ENCODE results near the gene SPNS2. TPM values are rescaled to one million over a fixed set of nuclear protein-coding genes. Genes with fewer than 3 reads are reported as not detected.

Gene SPNS2
- total RNA-seq, 1 donor from 2014 or later: 18.6 TPM

DNA sequence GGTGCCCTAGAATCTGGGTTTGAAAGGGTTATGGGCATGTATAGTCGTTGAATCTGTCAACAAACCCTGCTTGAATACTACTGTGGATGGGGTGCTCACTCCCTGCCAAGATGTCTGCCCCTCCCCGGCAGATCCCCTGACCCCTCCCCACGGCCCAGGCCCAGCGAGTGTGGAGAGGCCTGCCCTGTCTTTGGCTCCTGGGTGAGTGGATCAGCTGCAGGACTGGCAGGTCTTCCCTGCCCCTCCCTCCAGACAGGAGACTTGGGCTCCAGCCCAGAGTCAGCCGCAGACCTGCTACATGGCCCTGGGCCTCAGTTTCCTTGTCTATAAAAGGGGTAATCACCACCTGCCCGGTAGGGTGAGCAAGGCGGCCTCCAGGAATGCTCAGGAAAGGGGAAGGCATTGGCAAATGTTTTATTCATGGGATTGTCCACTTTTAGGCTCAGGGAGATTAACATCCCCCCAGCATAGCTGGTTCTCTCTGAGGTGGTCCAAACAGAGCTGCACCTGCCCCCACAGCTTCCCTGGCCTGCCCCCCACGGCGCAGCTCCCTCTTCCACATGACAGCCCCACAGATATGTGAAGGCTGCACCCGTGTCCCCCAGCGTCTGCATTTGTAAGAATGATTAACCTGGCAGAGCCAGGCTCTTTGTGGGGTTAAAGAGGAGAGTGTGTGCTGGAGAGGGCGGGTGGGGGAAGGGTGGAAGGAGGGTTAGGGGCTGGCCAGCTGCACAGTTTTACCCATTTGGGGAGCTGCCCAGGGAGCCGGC lies 18.5 kb upstream of the SPNS2 start:
- DNase-seq (ENCODE audit: low spot score): no peak

DNA sequence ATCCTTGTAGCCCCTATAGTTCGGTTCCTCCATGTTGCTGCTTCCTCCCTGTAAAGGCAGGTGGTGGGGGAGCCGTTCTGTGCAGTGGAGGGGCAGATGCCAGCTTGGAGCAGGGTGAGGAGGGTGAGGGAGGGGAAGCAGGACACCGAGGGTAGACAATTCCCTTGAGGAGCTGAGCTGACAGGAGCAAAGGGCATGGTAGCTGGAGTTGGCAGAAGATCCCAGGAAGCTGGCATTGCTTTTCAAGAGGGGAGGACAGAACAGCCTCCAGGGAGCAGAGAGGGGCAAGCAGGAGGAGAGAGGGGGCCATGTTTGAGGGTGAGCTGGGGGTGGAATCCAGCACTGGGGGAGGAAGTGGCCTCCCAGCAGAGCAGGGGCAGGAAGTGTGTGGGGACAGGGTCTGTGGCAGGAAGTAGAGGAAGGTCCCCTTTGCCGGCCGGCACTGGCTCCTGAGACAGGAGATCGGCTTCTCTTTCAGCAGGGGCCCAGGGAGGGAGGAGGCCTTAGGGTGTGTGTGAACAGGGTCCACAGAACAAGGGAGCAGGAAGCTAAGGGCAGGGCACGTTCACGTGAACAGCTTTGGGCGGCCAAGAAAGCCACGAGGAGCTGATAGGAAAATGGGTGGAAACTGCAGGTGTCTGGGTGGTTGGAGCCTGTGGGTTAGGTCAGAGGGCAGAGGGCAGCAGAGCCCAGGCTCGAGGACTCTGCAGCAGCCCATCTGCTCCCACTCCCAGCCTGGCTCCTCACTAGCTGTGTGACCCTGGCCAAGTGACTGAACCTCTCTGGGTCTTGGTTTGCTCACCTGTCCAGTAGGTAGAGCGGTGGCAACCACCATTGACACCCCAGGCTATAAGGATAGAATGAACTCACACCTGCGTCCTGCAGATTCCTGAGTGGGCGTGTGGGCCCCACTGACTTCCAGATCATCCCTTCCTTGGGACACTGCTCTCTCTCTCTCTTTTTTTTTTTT lies 17.5 kb upstream of the SPNS2 start:
- DNase-seq (ENCODE audit: low spot score): no peak

DNA sequence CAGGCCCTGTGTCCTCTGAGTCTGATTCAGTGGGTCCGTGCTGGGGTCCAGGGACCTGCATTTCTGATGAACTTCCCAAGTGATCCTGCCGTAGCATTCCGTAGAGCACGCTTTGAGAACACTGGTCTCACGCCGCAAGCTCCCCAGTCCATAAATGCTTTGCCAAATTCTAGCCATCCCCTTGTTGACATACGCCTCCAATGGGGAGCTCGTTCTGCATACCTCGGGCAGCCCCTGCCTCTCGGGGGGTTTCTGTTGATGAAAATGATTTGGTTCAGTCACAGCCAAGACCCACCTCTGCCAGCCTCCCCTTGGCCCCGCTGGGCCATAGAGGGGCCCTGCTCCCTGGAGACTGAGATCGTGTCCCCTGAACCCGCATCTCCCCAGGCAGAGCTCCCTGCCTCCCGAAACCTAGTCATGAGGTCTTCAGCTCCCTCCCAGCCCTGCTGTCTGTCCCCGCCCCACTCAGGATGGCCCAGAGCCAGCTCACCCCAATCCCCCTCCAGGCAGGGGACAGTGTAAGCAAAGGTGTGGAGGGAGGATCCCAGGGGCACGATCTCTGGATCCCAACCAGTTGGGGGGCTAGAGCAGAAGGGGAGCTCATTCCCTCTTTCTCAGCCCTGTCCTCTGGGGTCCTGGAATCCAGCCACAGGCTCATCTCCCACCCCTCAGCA lies 16.2 kb upstream of the SPNS2 start:
- no peak for DNase-seq (ENCODE audit: low spot score)

DNA sequence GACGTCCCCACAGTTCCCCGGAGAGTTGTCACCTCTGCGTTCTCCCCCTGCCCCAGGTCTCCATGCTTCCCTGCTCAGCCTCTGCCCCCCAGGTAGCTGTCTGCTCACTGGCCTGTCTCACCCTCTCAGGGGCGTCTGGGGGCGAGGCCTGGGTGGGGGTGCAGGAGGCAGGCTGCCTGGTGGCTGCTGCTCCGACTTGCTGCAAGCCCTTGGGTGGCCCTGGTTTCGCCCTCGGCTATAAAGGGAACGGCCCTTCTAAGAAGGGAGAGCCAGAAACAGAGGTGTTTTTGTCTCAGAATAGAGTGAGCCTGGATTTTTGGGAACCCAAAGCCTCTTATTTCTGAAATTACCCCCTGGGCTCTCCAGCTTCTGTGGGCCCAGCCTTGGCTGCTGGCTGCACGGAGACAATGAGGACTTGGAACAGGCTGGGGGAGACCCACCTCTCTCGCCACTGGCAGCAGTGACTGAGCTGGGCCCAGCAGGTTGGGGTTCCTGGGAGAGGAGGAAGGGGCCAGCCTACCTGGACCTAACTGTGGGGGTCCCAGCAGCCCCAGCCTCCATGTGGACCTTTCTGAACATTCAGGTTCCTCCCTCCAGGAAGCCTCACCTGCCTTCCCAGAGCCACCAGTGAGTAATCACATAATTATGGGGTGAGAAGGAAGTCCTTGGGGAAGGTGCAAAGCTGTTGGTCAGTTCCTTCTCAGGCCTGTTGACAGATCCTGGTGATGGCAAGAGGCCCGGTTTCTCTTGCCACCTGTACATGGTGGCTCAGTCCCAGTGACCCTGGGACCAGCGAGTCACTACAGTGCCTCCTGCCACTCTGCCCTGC lies 15.5 kb upstream of the SPNS2 start:
- DNase-seq (ENCODE audit: low spot score): no peak

DNA sequence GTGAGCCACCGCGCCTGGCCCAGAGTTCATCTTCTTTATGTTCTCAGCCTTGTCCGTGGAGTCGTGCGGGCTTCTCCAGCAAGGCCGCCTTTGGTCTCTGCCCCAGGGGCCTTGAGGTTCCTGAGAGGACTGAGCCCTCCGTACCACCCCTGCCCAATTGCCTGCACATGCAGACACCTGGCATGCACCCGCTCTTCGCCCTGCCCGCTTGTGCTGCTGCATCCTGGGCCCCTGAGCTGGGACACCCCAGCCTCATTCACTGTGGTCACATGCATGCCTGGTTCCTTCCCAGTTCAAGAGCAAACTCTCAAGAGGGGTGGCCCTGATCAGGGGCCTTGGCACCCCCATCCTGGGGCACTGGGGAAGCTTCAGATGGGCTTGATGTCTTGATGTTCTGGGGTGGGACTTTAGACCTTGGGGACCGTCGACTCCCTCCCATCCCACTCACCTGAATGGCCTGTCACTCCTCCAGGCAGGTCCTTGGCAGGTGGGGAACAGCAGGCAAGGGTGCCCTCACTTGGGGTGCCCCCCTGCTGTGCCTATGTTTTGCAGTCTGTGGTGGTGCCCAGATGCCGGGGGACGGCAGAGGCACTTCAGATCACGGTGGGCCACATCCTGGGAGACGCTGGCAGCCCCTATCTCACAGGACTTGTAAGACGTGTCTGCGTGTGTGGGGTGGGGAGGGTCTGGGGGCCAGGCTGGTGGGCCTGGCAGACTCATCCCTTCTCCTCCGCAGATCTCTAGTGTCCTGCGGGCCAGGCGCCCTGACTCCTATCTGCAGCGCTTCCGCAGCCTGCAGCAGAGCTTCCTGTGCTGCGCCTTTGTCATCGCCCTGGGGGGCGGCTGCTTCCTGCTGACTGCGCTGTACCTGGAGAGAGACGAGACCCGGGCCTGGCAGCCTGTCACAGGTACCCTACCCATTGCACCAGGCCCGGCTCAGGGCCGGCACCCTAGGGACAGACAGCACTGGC lies 12.7 kb upstream of the SPNS2 start:
- DNase-seq (ENCODE audit: low spot score): no peak

DNA sequence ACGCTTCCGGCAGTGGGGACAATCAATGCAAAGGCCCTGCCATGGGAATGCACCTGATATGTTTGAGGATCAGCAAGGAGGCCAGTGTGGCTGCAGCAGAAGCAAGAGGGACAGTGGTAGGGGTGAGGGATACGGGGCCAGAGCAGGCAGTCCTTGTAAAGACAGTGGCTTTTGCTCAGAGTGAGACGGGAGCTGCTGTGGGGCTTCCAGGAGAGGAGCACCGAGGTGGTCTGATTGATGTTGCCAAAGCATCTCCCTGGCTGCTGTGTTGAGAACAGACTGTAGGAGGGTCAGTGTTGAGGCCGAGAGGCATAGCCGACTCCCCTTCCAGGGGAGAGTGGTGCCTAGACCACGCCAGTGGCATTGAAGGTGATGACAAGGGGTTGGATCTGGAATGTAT lies 11.4 kb upstream of the SPNS2 start:
- DNase-seq (ENCODE audit: low spot score): no peak

DNA sequence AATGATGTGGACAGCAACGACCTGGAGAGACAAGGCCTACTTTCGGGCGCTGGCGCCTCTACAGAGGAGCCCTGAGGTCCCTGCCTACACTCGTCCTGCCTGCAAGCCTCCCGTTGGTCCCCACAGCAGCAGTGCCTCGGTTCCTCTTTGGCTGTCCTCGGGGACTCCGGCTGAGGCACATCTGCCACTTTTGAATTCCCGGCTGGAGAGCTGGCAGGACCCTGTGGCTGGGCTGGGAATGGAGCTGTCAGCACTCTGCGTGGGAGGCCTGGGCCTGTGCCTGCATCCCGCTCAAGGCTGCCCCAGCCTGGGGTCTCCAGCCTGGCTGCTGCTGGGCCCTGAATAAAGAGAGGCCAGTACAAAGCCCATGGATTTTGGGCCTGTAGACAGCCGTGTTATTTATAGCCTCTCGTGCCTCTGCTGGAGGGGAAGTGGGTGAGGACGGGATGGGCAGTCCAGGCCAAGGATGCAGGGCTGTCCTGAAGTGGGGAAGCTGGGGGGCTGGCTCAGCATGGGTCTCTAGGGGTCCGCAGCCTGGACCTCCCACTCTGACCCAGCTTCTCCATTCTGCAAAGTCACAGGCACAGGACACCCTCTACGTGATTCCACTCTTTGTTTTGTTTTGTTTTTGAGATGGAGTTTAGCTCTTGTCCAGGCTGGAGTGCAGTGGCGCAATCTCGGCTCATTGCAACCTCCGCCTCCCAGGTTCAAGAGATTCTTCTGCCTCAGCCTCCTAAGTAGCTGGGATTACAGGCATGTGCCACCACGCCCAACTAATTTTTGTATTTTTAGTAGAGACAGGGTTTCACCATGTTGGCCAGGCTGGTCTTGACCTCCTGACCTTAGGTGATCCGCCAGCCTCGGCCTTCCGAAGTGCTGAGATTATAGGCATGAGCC lies 10.6 kb upstream of the SPNS2 start:
- no peak for DNase-seq (ENCODE audit: low spot score)

DNA sequence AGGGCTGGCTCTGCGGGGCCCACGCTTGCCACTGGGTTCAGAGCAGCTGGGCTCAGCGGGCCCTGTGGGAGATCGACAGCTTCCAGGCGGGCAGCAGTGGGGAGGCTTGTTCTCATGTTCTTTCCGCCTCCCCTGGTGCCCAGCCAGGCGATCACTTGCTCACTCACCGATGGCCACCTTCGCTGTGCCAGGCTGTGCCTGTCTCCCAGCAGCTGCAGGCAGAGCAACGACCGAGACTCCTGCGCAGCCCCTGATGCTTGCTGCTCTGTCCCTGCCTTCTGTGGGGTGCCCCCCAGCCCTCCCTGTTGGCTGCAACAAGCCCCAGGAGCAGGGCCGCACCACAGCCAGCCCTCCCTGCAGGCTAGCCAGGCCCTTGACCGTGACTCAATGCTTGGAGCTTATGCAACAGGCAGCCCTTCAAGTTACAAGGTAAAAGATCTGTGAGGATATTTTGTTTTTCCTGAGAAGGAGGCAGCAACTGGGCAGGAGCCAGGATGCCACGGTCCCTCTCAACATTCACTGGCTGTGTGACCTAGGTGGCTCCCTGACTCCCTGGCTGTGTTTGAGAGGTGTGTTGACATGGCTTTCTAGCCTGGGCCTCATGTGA lies 9.6 kb upstream of the SPNS2 start:
- DNase-seq (ENCODE audit: low spot score): no peak

DNA sequence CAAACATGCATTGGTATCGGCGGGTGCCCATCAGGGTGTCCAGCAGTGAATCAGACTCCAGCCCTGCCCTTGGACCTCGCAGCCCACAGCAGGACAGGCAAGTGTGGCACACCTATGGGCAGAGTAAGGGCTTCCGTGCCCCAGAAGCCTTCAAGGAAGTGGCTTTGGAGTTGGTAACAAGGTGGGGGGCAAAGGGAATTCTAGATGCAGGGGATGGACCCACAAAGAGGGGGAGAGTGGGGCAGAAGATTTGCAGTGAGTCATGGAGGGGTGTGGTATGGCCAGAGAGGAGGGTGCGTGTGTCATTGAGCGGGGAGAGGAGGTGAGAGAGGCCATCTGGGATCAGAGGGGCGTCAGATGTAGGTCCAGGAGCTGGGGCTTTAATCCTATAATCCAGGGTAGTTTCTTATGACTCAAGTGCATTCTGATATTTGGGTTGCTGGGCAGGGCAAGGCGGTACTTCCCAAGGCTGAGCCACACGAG lies 8.5 kb upstream of the SPNS2 start:
- no peak for DNase-seq (ENCODE audit: low spot score)

DNA sequence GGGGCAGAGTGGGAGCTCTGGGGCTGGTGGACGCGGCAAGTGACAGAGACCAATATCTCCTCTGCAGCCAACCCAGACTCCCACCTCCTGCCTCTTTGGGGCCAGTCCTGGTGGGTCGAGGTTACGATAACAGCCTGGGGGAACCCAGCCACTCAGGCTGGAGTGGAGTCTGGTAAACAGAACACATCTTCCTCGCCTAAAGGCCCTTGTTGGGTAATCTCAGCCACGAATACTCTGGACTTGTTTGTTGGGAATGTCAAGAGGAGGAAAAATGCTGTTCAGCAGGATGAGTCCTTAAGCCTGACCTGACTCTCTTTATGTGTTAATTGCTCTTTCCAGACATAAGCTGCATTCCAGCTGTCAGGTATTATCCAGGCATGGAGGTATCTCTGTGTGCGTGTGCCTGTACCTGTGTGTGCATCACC lies 8.0 kb upstream of the SPNS2 start:
- DNase-seq (ENCODE audit: low spot score): no peak

DNA sequence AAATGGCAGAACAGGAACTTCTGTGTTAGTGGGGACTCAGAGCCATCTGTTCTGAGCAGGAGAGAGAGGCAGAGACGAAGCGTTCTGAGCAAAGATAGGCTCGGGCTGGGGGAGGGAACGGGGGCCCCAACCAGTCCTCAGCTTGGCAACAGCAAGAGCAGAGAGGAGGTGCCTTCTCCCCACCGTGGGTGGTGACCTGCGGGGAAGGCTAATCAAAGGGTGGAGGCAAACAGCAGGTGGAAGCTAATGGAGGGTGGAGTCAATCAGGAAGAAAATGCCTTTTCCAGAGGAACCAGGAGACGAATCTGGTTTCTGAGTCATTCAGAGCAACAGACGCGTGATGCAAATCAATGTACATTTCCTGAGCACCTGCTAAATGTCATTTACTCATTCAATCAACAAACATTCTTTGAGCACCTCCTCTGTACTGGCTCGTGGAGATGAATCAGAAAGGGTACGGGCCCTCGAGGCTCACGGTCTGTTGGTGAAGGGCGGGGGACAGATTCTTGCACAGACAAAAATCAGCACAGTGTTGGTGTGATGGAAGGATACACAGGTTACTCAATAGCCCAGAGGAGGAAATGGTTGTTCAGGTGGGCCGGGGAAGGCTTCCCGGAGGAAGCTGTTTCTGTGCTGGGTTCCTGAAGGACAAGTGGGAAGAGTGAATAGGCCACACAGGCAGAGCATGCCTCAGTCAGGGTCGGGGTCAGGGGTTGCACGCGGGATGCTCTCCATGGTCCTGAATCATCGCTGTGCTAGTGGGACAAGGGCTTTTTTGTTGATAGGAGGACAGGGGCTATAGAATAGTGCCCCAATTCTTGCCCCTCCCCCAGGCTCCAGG lies 5.7 kb upstream of the SPNS2 start:
- no peak for DNase-seq (ENCODE audit: low spot score)

DNA sequence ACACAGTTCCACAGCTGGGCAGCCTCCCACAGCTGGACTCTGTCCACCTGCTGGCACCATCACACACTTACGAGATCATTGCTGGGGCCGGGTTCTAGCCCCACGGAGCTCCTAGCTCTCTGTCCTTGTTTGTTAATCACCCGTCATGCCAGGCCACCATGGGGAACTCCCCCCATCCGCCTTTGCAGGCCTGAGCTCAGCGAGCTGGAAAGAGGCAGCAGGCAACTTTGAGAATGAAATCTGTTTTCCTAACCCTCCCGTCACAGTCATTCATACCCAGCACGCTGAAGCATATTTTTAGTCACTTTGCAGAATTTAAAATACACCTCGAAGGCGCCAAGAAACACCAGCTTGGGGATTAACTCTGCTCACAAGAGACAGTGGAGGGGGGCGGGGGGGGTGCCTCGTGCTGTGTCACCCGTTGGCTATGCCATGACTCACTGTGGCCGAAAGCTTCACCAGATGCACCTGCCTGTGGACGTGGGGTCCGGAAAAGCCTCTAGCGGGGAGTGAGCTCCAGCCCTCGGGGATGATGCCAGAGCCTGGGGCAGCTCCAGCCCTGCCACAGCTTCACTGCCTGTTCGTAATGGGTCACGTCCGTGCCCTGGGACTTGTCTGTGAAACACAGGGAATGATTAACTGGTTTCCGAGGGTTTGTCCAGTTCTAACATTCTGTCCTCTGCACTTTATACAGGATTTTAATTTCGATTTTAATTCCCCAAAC lies 1.4 kb upstream of the SPNS2 start:
- no peak for DNase-seq (ENCODE audit: low spot score)

DNA sequence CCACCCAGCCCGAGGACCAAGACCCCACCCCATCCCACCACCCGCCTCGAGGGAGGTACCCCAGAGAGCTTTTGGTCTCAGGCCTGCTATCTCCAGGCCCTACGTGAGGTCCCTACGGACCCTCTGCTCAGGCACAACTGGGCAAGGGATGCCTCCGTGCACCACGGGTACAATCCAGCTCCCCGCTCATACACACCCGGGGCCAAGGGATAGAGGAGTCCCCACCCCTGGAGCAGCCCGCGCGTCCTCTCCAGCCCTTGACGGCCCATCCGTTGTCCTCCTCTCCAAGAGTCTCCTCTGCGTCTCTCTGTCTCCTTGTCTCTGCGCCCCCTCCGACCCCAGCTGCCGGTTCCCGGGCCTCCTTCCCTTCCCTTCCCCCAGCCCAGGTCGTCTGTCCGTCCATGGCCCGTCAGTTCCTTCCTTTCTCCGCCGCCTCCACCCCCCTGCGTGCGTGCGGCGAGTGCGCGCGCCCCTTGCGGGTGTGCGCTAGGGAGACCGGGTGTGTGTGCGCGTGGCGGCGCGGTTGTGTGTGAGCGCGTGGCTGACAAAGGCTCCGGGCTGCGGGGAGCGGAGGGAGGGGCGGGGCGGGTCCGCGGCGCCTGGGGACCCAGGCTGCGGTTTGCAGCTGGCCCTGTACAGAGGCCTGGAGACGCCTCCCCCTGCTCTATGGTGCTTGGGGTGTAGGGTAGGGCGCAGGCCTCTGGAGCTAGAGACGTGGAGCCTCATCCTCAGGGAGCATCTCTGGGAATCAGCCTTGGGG lies 930 bp downstream of the SPNS2 start:
- DNase-seq (ENCODE audit: low spot score): no peak

DNA sequence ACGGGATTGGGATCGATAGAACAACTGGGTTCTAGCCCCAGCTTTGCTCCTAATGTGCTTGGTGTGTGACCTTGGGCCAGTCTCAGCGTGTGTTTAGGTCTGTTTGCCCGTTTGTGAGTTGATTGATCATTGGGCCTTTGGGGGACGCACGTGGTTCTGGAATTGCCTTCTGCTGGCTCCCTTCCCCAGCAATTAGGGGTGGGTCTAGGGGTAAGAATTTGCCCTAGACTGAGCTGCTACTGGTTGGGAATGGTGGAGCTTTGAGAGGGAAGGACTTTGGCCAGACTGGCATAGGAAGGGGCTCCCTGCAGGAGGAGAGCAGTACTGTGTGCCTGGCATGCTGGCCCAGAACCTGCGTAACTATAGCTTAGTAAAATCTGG lies 1.5 kb downstream of the SPNS2 start:
- no peak for DNase-seq (ENCODE audit: low spot score)

DNA sequence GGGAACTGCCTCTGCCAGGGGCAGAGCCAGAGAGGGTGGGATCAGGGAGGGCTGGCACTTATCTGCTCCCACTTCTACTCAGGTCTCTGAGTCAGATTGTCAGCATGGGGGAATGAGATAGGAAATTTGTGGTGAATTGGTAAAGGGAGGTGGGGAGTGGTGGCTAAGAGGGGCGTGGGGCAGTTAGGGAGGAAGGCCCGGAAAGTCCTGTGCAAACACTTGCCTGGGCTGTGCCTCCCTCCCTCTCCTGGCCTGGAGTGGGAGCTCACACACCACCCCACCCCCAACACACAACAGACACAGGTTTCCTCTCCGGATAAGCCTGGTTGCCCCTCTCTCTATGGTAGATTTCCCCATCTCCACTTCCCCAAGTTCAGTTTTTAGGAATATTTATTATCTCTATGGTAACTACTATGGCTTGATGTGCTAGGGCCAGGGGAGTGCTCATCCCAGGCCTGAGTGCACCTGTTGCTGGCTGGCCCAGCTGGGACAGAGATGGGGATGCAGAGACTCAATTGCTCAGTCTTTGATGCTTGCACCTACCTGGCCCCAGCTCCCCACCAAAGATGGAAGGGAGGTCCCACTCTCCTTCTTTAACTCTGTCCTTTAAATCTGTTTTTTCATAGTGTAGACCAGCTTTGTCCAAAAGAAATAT lies 2.7 kb downstream of the SPNS2 start:
- no peak for DNase-seq (ENCODE audit: low spot score)

Measured in mesenteric fat pad (tissue), 1 donor.